HG03432 (cell line): ENCODE results near the gene PSD4.

Source experiments
- ATAC-seq: cut with Tn5 transposase; IDR thresholded peaks from one replicate; pipeline ENCODE4 v1.9.1; 2021; ENCODE audit warnings: mild to moderate bottlenecking, moderate library complexity; ENCODE audit not compliant: unreplicated experiment

The PSD4 gene

GRCh38 chr2:113173542-113174375 lies at the start of gene PSD4:
Gene PSD4 (plus strand): TSS chr2:113173971. CDS start chr2:113182457, 8,486 bp downstream.
- ATAC-seq, result peak; percentile 86

- ATAC-seq, result peak; percentile 70
These were observed 49.4 kb upstream of the PSD4 start for GRCh38 chr2:113124181-113124961.

GRCh38 chr2:113124984-113125855 lies 48.6 kb upstream of the PSD4 start:
- ATAC-seq, result no peak

GRCh38 chr2:113126845-113127645 lies 46.7 kb upstream of the PSD4 start, which contains the start of gene IL1RN:
Gene IL1RN (plus strand): TSS chr2:113127598. CDS start chr2:113127625, 27 bp downstream.
- no peak for ATAC-seq

GRCh38 chr2:113127646-113128570 lies 45.9 kb upstream of the PSD4 start:
- no peak for ATAC-seq

GRCh38 chr2:113129519-113130078 lies 44.2 kb upstream of the PSD4 start:
- no peak for ATAC-seq

- ATAC-seq, result no peak
These were observed 42.2 kb upstream of the PSD4 start for GRCh38 chr2:113131352-113132185.

GRCh38 chr2:113132414-113133021 lies 41.3 kb upstream of the PSD4 start:
- no peak for ATAC-seq

- ATAC-seq, result no peak
These were observed 39.8 kb upstream of the PSD4 start for GRCh38 chr2:113133704-113134598.

- no peak for ATAC-seq
These were observed 39.1 kb upstream of the PSD4 start for GRCh38 chr2:113134717-113135116.

- ATAC-seq, result no peak
These were observed 38.5 kb upstream of the PSD4 start for GRCh38 chr2:113135317-113135716.

GRCh38 chr2:113136828-113137775 lies 36.7 kb upstream of the PSD4 start:
- ATAC-seq, result peak; percentile 40

GRCh38 chr2:113137827-113138226 lies 35.9 kb upstream of the PSD4 start:
- ATAC-seq, result no peak

GRCh38 chr2:113138428-113139322 lies 35.1 kb upstream of the PSD4 start:
- peak; percentile 68 for ATAC-seq
